ENCODE measurements around the gene CCDC88A.
A peak's percentile ranks its signal among the peaks of the same experiment; 100 is the strongest.
"Not testable (repeated sequence)": the region's sequence is repeated elsewhere in the genome, so short reads cannot be mapped to it uniquely, and the experiment has no call there.

The CCDC88A gene

GRCh38 chr2:55302241-55302640, 117.4 kb downstream of the CCDC88A start:
- DNase-seq (ENCODE audit: low read depth), result no peak

GRCh38 chr2:55301277-55301676, 118.4 kb downstream of the CCDC88A start:
- DNase-seq (ENCODE audit: low read depth), result no peak

DNA sequence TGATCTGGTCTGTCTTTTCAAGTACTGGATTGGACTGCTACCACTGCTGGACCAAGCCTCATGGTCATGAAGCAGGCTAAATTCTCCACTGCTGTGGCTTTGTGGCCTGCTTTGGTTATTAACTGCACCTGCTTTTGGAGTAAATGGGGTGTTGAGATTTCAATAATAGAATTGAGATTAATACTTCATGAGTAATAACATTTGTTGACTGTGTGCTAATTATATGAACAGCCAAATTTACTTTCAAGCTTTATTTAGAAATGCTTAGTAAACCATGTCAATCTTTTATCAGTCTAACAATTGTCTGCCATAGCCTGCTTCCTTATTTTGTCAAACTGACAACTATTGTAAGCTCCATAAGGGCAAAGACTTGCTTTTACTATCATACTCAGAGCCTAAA, 123.3 kb downstream of the CCDC88A start:
- DNase-seq (ENCODE audit: low read depth), result no peak

GRCh38 chr2:55283083-55283482, 136.6 kb downstream of the CCDC88A start:
- DNase-seq (ENCODE audit: low read depth), result no peak

DNA sequence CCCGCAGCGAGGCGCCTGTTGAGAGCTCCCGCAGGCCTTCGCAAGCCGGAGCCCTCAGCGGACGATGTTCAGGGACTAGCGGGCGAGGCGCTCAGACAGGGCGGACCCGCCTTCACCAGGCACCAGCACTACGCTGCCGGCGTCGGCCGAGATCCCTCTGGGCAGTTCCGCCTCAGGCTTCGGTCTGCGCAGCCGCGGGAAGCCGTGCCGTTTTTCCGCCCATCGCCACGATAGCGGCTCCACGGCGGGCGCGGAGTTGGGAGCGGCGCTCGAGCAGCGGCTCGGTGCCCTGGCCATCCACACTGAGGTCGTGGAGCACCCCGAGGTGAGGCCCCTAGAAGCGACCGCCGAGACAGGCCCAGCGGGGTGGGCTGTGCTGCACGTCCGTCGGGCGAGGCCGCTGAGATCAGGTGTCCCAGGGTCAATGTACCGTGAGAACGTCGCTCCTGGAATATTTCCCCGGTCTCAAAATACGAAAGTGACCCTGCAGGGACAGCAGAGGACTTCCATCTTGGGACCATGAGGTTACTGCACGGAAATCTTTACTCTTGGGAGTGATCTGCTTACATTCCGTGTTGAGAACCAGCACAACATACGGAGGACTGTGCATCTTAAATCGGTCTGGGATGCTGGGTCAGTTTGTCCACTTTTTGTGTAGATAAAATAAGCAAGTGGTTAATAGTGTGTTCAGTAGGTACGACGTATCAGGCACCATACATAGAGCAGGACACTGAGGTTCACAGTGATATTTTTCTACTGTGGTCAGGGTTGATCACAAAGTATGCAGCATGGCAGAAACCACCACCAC, 137.3 kb downstream of the CCDC88A start:
- peak; percentile 82 for DNase-seq (ENCODE audit: low read depth)

DNA sequence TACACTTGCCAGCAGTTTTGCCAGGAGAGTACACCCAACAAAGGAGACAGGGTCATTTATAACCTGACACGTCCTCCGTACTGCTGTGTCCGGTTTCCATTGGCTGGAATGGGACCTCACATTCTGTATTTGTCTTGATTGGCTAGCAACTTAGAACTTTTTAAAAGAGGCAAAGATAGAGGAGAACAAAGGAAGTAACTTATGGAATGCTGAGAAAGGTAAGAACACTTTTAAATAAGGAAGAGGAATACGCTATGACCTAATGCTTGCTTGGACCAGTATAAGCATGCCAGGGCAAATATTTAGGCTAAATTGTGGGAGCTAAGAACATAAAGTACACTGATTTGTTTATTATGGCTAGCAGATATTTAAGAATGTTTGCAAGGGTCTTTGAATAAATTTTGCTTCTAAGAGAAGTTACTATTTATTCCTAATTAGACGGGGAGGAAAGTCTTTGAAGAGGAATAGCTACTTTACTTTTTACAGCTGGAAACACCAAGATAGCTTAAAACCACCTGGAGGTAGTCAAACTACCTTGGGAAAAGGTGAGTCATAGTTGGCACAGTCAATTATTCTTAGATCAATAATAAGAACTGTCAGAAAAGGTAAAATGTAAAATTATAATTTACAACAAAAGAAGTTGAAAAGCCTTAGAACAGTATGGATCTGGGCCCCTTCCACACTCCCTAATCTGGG, 138.7 kb downstream of the CCDC88A start:
- DNase-seq (ENCODE audit: low read depth), result not testable (repeated sequence)

DNA sequence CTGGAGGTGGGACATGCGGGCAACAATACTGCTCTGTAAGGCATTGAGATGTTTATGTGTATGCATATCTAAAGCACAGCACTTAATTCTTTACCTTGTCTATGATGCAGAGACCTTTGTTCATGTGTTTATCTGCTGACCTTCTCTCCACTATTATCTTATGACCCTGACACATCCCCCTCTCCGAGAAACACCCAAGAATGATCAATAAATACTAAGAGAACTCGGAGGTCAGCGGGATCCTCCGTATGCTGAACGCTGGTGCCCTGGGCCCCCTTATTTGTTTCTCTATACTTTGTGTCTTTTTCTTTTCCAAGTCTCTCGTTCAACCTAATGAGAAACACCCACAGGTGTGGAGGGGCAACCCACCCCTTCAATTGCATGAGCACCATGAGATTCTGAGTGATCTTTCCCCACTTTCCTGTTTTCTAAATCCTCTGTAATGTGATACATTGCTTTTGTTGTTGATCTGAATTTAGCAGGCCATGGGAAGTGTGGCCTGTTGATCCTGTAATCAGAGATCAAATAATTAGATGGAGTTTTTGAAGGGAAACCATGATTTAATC, 139.7 kb downstream of the CCDC88A start:
- DNase-seq (ENCODE audit: low read depth), result not testable (repeated sequence)

GRCh38 chr2:55279214-55279835, 140.3 kb downstream of the CCDC88A start:
- not testable (repeated sequence) for DNase-seq (ENCODE audit: low read depth)

DNA sequence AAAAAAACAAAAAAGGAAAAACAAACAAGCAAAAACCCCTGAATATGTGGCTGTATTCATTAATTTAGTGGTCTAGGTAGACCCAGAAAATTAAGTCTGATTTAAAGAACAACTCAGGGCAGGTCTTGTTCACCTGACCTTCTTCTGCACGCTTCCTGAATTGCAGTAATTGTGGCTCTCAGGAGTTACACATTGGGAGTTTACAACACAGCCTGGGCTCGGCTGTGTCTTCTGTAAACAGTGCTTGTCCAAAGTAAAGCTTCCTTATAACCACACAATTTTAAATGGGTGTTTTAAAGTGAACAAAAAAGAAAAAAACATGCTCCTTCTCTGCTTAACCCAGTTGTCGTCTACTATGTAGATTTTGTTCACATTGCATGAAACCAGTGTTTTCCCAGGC, 142.3 kb downstream of the CCDC88A start:
- DNase-seq (ENCODE audit: low read depth), result no peak

GRCh38 chr2:55274346-55274745, 145.3 kb downstream of the CCDC88A start:
- not testable (repeated sequence) for DNase-seq (ENCODE audit: low read depth)

GRCh38 chr2:55269645-55269990, 150.0 kb downstream of the CCDC88A start:
- no peak for DNase-seq (ENCODE audit: low read depth)

DNA sequence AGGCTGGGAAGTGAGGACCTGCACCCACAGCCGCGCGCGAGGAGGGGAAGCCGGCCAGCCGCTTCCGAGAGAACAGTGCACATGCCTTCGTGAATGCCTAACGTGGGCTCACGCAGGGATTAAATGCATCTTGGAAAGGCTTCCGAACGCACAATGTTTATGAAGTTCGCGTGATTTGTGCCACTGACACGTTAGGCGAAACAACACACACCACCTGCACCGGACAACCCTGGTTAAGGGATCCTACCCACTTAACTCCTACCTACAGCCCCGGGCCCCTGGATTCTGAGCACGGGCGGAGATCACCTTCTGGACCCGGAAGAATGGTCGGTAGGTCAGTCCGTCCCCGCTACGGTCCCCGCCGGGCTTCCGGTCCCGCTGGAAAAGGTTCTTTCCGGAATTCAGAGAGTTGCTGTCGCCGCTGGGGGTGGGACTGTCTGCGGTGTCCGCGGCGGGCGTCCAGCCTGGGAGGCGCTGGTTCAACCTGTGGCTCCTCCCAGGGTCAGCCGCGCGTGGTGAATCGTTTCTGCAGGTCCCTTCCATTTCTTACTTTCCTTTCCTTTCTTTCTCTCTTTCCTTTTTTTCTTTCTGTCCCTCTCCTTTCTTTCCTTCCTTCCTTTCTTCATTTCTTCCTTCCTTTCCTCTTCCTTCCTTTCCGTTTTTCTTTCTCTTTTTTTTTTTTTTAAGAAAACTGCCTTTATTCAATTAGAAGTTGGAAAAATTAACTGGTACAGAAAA, 150.6 kb downstream of the CCDC88A start, which contains the start of gene MTIF2:
Gene MTIF2, minus strand, starts transcription at position 325 of the 738 bp plus-strand sequence. CDS start 5,373 bp downstream, outside the sequence.
- peak; percentile 89 for DNase-seq (ENCODE audit: low read depth)

GRCh38 chr2:55268288-55268906, 151.3 kb downstream of the CCDC88A start:
- DNase-seq (ENCODE audit: low read depth), result no peak

GRCh38 chr2:55259586-55259985, 160.1 kb downstream of the CCDC88A start:
- DNase-seq (ENCODE audit: low read depth), result not testable (repeated sequence)

- no peak for DNase-seq (ENCODE audit: low read depth)
Observed at GRCh38 chr2:55252832-55253231, 166.8 kb downstream of the CCDC88A start.

- no peak for DNase-seq (ENCODE audit: low read depth)
Observed at GRCh38 chr2:55247025-55247424, 172.6 kb downstream of the CCDC88A start.

DNA sequence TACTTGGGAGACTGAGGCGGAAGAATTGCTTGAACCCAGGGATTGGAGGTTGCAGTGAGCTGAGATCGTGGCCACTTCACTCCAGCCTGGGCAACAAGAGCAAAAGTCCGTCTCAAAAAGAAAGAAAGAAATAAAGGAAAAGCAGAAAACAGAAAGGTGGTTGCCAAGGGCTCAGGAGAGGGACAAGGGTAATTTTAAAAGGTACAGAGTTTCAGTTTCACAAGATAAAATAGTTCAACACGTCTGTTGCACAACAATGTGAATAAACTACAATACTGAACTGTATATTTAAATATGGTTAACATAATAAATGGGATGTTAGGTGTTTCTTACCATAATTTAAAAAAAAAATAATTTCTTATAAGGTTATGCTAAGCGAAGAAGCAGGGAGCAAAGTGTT, 174.2 kb downstream of the CCDC88A start:
- no peak for DNase-seq (ENCODE audit: low read depth)

DNA sequence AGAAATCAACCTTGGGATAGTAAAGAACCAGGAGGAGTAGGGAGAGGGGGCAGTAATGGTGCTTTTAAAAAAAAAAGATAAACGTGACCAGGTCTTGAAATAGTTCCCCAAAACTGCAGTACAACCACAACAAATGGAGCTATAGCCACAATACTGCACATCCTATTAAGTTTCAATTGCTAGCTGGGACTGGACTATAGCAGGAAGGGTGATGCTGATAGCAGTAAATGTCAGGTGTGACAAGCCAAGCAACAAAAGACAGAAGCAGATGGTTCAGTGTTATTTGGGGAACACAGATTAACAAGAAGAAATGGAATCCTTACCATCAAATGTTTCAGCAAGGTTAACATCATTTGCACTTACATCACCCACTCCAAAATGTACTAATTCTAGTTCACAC, 177.0 kb downstream of the CCDC88A start:
- no peak for DNase-seq (ENCODE audit: low read depth)

DNA sequence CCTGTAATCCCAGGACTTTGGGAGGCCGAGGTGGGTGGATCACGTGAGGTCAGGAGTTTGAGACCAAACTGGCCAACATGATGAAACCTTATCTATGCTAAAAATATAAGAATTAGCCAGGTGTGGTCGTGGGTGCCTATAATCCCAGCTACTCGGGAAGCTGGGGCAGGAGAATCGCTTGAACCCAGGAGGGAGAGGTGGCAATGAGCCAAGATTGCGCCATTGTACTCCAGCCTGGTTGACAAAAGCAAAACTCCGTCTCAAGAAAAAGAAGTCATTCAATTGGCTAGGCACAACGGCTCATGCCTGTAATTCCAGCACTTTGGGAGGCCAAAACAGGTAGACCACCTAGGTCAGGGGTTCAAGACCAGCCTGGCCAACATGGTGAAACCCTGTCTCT, 178.1 kb downstream of the CCDC88A start:
- DNase-seq (ENCODE audit: low read depth), result not testable (repeated sequence)

- DNase-seq (ENCODE audit: low read depth), result no peak
Observed at GRCh38 chr2:55239656-55240222, 179.9 kb downstream of the CCDC88A start.
